Measurements from ENCODE around the gene HDAC9.

GRCh38 chr7:18559756-18560155, 64.2 kb downstream of the HDAC9 start:
- TF ChIP-seq, protein P1, sequence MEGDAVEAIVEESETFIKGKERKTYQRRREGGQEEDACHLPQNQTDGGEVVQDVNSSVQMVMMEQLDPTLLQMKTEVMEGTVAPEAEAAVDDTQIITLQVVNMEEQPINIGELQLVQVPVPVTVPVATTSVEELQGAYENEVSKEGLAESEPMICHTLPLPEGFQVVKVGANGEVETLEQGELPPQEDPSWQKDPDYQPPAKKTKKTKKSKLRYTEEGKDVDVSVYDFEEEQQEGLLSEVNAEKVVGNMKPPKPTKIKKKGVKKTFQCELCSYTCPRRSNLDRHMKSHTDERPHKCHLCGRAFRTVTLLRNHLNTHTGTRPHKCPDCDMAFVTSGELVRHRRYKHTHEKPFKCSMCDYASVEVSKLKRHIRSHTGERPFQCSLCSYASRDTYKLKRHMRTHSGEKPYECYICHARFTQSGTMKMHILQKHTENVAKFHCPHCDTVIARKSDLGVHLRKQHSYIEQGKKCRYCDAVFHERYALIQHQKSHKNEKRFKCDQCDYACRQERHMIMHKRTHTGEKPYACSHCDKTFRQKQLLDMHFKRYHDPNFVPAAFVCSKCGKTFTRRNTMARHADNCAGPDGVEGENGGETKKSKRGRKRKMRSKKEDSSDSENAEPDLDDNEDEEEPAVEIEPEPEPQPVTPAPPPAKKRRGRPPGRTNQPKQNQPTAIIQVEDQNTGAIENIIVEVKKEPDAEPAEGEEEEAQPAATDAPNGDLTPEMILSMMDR (IDR thresholded peaks at IDR 0.05; ENCODE audit: low read depth, low read length) = no peak
- no peak for TF ChIP-seq EZH2phosphoT487 (IDR thresholded peaks at IDR 0.05; ENCODE audit: low read depth)

Data from OCI-LY3 (cell line).